Caki2 (cell line): ENCODE measurements around the gene CELSR2. TPM values are rescaled to one million over a fixed set of nuclear protein-coding genes. Genes with fewer than 3 reads are reported as not detected.

ENCODE experiments used
- DNase-seq: peaks from one replicate; pipeline ENCODE4 v3.0.0-alpha.2; 2015; ENCODE audit warnings: low read depth
- in situ Hi-C: cut with HindIII; loops from 2 replicates; pipeline ENCODE4 v1.10.0; 2016; ENCODE audit warnings: low sequenced_read_pairs, low pct_unique_long_range_greater_than_20kb, mixed read lengths
- total RNA-seq: library from RNA; depleted of rRNA; stranded (reverse); fragments of >200 nt; shearing (Covaris generic); gene quantifications from 2 replicates; pipeline ENCODE4 v1.2.3, GENCODE V29; 2014; ENCODE audit warnings: low replicate concordance

The CELSR2 gene
- total RNA-seq, 1 experiment from 2014 or later = 4.6 TPM

DNA sequence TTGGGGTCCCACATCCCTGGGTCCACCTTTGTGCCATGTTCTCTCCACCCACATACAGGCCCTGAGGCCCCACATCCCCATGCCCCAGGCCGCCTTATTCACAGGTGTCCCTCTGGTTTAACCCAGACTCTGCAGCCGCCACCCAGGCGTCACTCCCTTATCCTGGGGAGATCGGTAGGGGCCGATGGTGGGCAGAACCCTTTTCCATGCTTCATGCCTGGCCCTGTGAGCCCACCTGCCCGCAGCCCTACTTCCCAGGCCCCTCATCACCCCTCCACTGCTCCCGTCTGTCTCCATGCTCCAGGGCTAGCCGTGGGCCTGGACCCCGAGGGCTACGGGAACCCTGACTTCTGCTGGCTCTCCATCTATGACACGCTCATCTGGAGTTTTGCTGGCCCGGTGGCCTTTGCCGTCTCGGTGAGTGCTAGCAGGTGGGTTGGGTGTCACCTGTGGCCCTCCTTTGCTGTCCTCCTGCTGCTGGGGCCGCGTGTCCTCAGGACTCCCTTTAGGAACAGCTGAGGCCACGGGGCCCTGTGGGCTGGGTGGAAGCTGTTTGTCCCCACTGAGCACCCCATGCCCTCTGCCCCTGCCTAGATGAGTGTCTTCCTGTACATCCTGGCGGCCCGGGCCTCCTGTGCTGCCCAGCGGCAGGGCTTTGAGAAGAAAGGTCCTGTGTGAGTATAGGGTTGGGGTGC, 21.4 kb downstream of the CELSR2 start:
- DNase-seq = no peak
- in situ Hi-C loops = no loop called here

DNA sequence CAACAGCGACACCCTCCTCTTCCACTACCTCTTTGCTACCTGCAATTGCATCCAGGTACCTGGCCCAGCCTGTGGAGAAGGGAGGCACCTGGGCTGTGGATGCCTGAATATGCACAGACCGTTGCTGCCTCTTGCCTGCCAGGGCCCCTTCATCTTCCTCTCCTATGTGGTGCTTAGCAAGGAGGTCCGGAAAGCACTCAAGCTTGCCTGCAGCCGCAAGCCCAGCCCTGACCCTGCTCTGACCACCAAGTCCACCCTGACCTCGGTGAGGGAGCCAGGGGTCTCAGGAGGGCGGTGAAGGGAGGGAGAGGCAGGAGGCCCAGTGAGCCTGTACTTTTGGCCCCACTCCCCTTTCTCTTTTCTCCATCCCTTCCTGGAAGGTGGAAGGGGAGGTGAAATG, 22.1 kb downstream of the CELSR2 start:
- in situ Hi-C loops = no loop called here
- no peak for DNase-seq

GRCh38 chr1:109272021-109272799, 22.9 kb downstream of the CELSR2 start:
- no peak for DNase-seq
- in situ Hi-C loops = no loop called here

GRCh38 chr1:109272831-109273547, 23.6 kb downstream of the CELSR2 start:
- in situ Hi-C loops = no loop called here
- no peak for DNase-seq

GRCh38 chr1:109273570-109274288, 24.4 kb downstream of the CELSR2 start:
- DNase-seq = no peak
- in situ Hi-C loops = no loop called here

DNA sequence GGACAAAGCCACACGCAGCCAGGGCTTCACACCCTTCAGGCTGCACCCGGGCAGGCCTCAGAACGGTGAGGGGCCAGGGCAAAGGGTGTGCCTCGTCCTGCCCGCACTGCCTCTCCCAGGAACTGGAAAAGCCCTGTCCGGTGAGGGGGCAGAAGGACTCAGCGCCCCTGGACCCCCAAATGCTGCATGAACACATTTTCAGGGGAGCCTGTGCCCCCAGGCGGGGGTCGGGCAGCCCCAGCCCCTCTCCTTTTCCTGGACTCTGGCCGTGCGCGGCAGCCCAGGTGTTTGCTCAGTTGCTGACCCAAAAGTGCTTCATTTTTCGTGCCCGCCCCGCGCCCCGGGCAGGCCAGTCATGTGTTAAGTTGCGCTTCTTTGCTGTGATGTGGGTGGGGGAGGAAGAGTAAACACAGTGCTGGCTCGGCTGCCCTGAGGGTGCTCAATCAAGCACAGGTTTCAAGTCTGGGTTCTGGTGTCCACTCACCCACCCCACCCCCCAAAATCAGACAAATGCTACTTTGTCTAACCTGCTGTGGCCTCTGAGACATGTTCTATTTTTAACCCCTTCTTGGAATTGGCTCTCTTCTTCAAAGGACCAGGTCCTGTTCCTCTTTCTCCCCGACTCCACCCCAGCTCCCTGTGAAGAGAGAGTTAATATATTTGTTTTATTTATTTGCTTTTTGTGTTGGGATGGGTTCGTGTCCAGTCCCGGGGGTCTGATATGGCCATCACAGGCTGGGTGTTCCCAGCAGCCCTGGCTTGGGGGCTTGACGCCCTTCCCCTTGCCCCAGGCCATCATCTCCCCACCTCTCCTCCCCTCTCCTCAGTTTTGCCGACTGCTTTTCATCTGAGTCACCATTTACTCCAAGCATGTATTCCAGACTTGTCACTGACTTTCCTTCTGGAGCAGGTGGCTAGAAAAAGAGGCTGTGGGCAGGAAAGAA, 25.5 kb downstream of the CELSR2 start:
- in situ Hi-C loops = no loop called here
- DNase-seq = peak; percentile 85

GRCh38 chr1:109275706-109276345, 26.5 kb downstream of the CELSR2 start:
- in situ Hi-C loops = no loop called here
- no peak for DNase-seq

GRCh38 chr1:109277434-109278204, 28.3 kb downstream of the CELSR2 start:
- in situ Hi-C loops = no loop called here
- peak; percentile 59 for DNase-seq

DNA sequence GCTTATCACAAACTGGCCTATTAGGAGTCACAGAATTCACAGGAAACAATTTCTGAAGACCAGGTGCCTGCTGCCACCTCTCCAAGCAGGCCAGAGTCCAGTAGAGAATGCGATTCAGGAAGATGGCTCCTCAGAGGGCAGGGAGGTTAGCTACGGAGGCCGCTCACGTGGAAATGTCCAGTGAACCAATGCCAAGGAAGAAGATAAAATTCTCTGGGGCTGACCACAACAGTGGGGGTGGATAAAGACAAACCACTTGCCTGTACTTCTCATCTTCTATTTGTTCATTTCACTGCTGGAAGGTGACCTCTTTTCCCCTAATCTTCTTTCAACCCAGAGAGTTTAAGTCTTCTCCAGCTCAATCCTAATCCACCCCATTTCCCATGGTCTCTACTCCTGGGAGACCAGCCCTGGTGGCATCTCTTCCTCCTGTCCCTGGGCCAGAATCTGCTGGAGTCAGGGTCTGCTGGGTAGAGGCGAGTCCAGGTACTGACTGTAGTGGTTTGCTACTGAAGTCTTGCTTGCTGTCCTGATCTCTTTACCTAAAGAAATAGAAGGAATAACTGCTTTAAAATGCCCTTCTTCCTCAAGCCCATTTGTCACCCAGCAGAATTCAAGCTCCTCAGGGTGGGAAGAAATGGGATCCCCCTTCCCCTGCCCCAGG, 30.4 kb downstream of the CELSR2 start:
- no peak for DNase-seq
- in situ Hi-C loops = no loop called here

DNA sequence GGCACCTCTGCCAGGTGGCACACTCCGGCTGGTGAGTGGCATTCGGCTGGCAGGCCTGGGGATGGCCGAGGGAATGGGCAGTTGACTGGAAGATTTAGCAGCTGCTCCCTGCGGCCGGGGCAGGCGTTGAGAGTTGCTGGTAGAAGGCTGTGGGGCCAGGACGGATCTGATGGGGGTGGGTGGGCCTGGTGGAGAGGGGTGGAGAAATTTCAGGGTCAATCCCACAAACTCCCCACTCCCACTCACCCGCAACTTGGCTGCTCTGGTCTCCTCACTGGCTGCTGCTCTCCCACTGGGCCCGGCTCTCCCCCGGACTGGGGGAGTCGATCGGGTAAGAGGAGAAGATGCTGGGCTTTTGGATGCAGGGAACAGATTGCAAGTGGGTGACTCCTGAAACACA, 31.5 kb downstream of the CELSR2 start:
- in situ Hi-C loops = no loop called here
- DNase-seq = no peak

DNA sequence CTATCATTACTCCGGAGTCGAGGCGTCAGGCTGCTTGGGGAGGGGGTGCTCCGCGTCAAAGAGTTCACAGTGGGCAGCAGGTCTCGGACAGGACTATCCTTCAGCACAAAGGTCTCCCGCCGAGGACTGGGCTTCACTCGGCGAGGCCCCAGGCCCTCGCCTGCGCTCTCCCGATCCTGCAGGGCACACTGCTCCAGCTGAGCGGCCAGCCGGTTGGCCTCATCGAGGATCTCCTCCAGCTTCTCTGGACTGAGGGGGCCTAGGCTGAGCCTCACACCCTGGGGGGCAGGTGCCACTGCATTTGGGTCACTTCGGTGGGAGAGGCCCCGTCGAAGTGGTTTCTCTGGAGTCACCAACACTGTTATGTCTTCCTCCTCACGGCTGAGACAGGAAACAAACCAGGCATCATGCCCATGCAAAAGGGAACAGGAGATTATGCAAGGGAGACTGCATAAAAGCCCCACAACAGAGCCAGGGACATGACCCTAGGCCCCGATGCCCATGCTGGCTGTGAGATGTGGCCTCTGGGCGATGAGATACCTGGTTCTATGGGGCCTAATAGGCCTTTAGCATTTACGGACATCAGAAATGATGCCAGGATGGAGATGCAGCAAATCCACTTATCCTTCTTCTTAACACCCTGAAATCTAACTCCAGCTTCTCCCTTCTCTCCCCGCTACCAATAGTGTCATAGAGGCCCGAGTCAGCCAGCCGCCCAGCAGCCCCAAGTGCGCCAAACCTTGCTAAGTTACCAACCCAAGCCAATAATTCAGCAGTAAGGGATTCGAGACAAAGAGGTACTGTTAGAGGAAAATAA, 32.5 kb downstream of the CELSR2 start:
- DNase-seq = no peak
- in situ Hi-C loops = no loop called here

GRCh38 chr1:109282497-109282951, 33.2 kb downstream of the CELSR2 start:
- no peak for DNase-seq
- in situ Hi-C loops = no loop called here

DNA sequence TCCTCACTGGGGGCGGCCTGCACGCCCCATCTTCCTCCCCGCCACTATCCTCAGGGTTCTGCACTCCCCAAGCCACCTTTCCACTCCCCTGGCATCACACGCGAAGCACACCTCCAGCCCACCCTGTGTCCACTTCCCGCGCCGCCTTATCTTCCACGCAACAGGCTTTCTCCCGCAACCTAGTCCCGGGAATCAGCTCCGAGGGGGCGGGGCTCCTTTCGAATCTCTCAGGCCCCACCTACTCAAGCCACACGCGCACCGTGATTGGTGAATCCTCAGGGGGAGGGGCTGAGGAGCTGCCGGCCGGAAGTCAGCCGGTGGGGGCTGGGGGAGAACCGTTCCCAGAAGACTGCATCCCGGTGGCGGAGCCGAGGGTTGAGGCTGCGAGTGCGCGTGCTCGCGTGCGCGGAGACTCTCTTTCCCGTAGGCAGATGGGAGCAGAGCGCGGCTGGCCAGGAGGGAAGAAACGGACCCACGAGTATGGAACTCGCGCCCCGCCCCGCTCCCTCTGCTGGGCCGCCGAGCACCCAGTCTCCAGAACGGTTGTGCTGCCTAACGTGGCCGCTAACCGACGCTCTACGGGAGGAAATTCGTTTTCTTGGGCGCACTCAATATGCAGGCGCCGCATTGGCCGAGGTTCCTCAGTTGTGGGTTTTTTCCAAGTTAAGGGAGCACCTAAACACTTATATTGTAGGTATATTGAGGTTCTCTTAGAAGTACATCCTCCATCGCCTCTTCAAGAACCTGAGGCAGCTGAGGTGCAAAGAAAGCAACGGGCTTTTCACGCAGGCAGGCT, 33.8 kb downstream of the CELSR2 start, which contains the start of gene PSRC1:
TSS of gene PSRC1 (minus strand) at position 194 of the 796 bp plus-strand sequence.
- DNase-seq = peak; percentile 90
- in situ Hi-C loops = no loop called here
